Gastrocnemius medialis (tissue), 4 donors: Measurements from ENCODE around the gene MRGPRG. TPM values are rescaled to one million over a fixed set of nuclear protein-coding genes. Genes with fewer than 3 reads are reported as not detected.

Source experiments
- ATAC-seq, 2 donors: fragments of 150-250 bp; one replicate each; pipeline ENCODE4 v1.9.1; 2016
- DNase-seq, 2 donors: peaks; one replicate each; pipeline ENCODE4 v3.0.0-alpha.2; 2019
- H3K27ac ChIP-seq, 4 donors: fragments of 200-600 bp; sonication (generic); 1 replicate in 1 of 4; 2 replicates in 3 of 4; pipeline ENCODE4 v1.5.1; 2016 to 2018; ENCODE audit warnings: mild to moderate bottlenecking in 2 of 4, moderate library complexity in 1 of 4
- H3K27me3 ChIP-seq, 3 donors: fragments of 200-600 bp; sonication (generic) in 2 of 3; 1 replicate in 1 of 3; 2 replicates in 2 of 3; pipeline versions ENCODE4 v1.5.1 to v1.6.0; 2016 to 2019; ENCODE audit warnings: mild to moderate bottlenecking in 1 of 3, moderate library complexity in 1 of 3
- H3K36me3 ChIP-seq, 2 donors: fragments of 200-600 bp; sonication (generic) in 1 of 2; one replicate each; pipeline ENCODE4 v1.5.1; 2017 to 2018
- H3K4me1 ChIP-seq, 2 donors: fragments of 200-600 bp; sonication (generic) in 1 of 2; one replicate each; pipeline ENCODE4 v1.5.1; 2016 to 2017; ENCODE audit warnings: mild to moderate bottlenecking in 2 of 2
- H3K4me3 ChIP-seq, 4 donors: fragments of 200-600 bp; sonication (generic) in 3 of 4; 1 replicate in 1 of 4; 2 replicates in 3 of 4; pipeline ENCODE4 v1.5.1; 2016 to 2019; ENCODE audit warnings: mild to moderate bottlenecking in 2 of 4
- H3K9me3 ChIP-seq, 3 donors: fragments of 200-600 bp; sonication (generic) in 2 of 3; 1 replicate in 1 of 3; 2 replicates in 2 of 3; pipeline ENCODE4 v1.5.1; 2016 to 2019
- POLR2A ChIP-seq, 2 donors: fragments of 450-650 bp; IDR thresholded peaks; one replicate each; pipeline ENCODE4 v1.6.1; 2017; ENCODE audit warnings: antibody characterized with exemption in 2 of 2, mild to moderate bottlenecking in 2 of 2, moderate library complexity in 2 of 2
- in situ Hi-C, 4 donors: fragments of 200-750 bp; cut with MboI; loops; one replicate each; pipeline versions ENCODE4 v1.15.0 to v1.8.0; 2017; ENCODE audit warnings: low sequenced_read_pairs in 4 of 4
- intact Hi-C: fragments of 100-400 bp; cut with DNase I; formaldehyde crosslinking; loops from one replicate; pipeline ENCODE4 v1.15.1; 2023; ENCODE audit warnings: low total_unique reads
- total RNA-seq, 4 donors: library from RNA; depleted of rRNA; stranded (reverse); fragments of >200 nt; gene quantifications; one replicate each; pipeline versions ENCODE4 v1.1.0 to v1.2.3, GENCODE V29; 2016
- TF ChIP-seq, protein P1 (sequence below), 5 experiments: fragments of 450-650 bp in 3 of 5; fragments of 200-600 bp in 2 of 5; sonication (generic) in 2 of 5; IDR thresholded peaks in 4 of 5; conservative IDR thresholded peaks in 1 of 5; 1 replicate in 4 of 5; 2 replicates in 1 of 5; pipeline ENCODE4 v1.5.1; 2016 to 2019; ENCODE audit warnings: antibody characterized with exemption in 5 of 5, mild to moderate bottlenecking in 3 of 5, moderate library complexity in 3 of 5

The MRGPRG gene
- total RNA-seq, 4 donors from 2014 or later, result not detected

- no peaks in the 10 kb centered on the region for H3K4me1 ChIP-seq
- no peak for ATAC-seq
Observed at GRCh38 chr11:3206922-3207204, 11.8 kb downstream of the MRGPRG start.

DNA sequence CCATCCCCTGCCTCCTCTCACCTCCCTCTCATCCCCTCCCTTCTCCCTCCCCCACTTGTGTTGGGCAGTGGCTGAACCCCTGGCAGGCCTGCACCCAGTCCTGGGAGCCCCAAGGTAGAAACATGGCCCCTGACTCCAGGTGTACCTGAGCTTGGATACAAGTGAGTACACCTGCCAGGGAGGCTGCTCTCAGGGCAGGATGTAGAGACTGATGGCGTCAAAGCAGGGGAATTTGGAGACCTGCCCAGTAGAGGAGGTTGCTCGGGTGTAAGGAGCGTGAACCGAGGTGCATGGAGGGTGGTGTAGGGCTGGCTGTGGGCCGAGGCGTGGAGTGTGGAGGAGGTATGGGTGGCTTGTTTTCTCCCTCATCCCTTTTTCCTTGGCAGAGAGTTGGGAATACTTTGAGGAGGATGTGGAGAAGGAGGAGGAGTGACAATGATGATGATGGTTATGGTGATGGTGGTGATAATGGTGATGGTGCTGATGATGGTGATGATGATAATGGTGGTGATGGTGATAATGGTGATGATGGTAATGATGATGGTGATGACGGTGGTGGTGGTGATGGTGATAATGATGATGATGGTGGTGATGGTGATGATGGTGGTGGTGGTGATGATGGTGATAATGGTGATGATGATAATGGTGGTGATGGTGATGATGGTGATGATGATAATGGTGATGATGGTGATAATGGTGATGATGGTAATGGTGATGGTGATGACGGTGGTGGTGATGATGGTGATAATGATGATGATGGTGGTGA, 12.3 kb downstream of the MRGPRG start:
- peaks cover 18 to 35% (median 28%) of the 10 kb centered on the region in 3 donors for H3K27me3 ChIP-seq
- H3K27ac ChIP-seq, result no peak overlapping the region
- no peak for ATAC-seq
- in situ Hi-C loops (no loop called here), intact Hi-C loops (no loop called here)
- H3K4me1 ChIP-seq, result no peaks in the 10 kb centered on the region
- H3K4me3 ChIP-seq, result no peak overlapping the region
- DNase-seq, result no peak
- no peaks in the 10 kb centered on the region for H3K36me3 ChIP-seq
- H3K9me3 ChIP-seq, result peaks cover 0 to 4% (median 0%) of the 10 kb centered on the region in 3 donors
- TF ChIP-seq, protein P1, sequence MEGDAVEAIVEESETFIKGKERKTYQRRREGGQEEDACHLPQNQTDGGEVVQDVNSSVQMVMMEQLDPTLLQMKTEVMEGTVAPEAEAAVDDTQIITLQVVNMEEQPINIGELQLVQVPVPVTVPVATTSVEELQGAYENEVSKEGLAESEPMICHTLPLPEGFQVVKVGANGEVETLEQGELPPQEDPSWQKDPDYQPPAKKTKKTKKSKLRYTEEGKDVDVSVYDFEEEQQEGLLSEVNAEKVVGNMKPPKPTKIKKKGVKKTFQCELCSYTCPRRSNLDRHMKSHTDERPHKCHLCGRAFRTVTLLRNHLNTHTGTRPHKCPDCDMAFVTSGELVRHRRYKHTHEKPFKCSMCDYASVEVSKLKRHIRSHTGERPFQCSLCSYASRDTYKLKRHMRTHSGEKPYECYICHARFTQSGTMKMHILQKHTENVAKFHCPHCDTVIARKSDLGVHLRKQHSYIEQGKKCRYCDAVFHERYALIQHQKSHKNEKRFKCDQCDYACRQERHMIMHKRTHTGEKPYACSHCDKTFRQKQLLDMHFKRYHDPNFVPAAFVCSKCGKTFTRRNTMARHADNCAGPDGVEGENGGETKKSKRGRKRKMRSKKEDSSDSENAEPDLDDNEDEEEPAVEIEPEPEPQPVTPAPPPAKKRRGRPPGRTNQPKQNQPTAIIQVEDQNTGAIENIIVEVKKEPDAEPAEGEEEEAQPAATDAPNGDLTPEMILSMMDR (IDR thresholded peaks at IDR 0.05 in 4 of 5, conservative IDR thresholded peaks at IDR 0.05 in 1 of 5), result no peak
- no peak for TF ChIP-seq POLR2A (IDR thresholded peaks at IDR 0.05)

More at GRCh38 chr11:3206922-3207204, 11.8 kb downstream of the MRGPRG start:
- Histone ChIP-seq H3K36me3 (no peaks in the 10 kb centered on the region), H3K9me3 (peaks cover 0 to 4% (median 0%) of the 10 kb centered on the region in 3 donors), H3K27me3 (peaks cover 15 to 30% (median 23%) of the 10 kb centered on the region in 3 donors), H3K4me3 (no peak overlapping the region), H3K27ac (no peak overlapping the region)
- TF ChIP-seq, protein P1 (IDR thresholded peaks at IDR 0.05 in 4 of 5, conservative IDR thresholded peaks at IDR 0.05 in 1 of 5), result no peak
- no peak for TF ChIP-seq POLR2A (IDR thresholded peaks at IDR 0.05)
- in situ Hi-C loops (no loop called here), intact Hi-C loops (no loop called here)
- DNase-seq, result no peak

- H3K9me3 ChIP-seq, result no peaks in the 10 kb centered on the region
- in situ Hi-C loops (no loop called here), intact Hi-C loops (no loop called here)
- ATAC-seq (no peak), DNase-seq (no peak)
- H3K4me3 ChIP-seq, result no peak overlapping the region
- peaks cover 19 to 43% (median 36%) of the 10 kb centered on the region in 3 donors for H3K27me3 ChIP-seq
- no peak overlapping the region for H3K27ac ChIP-seq
- TF ChIP-seq, protein P1 (IDR thresholded peaks at IDR 0.05 in 4 of 5, conservative IDR thresholded peaks at IDR 0.05 in 1 of 5), result no peak
- TF ChIP-seq POLR2A (IDR thresholded peaks at IDR 0.05), result no peak
- no peaks in the 10 kb centered on the region for H3K36me3 ChIP-seq
- no peaks in the 10 kb centered on the region for H3K4me1 ChIP-seq
Observed at GRCh38 chr11:3205261-3206155, 13.1 kb downstream of the MRGPRG start.

GRCh38 chr11:3204141-3205015, 14.2 kb downstream of the MRGPRG start:
- H3K4me3 ChIP-seq, result no peak overlapping the region
- peaks cover 19 to 43% (median 40%) of the 10 kb centered on the region in 3 donors for H3K27me3 ChIP-seq
- intact Hi-C loops (no loop called here), in situ Hi-C loops (no loop called here)
- no peak for TF ChIP-seq POLR2A (IDR thresholded peaks at IDR 0.05)
- TF ChIP-seq, protein P1 (IDR thresholded peaks at IDR 0.05 in 4 of 5, conservative IDR thresholded peaks at IDR 0.05 in 1 of 5), result no peak
- no peaks in the 10 kb centered on the region for H3K36me3 ChIP-seq
- H3K9me3 ChIP-seq, result no peaks in the 10 kb centered on the region
- DNase-seq, result no peak
- ATAC-seq, result no peak
- no peaks in the 10 kb centered on the region for H3K4me1 ChIP-seq
- no peak overlapping the region for H3K27ac ChIP-seq
